HL-60/S4 treated with retinoic acid at 250 ng/mL for 4 days and 3 days (cell line): ENCODE data around the gene GLIPR2.
"Not testable (repeated sequence)": the region's sequence is repeated elsewhere in the genome, so short reads cannot be mapped to it uniquely, and the experiment has no call there.

Experiments used
- in situ Hi-C: fragments of 300-500 bp; cut with MboI; formaldehyde crosslinking; loops from 2 replicates; pipeline ENCODE4 v1.7.0; 2022; ENCODE audit warnings: low sequenced_read_pairs

GLIPR2 gene

DNA sequence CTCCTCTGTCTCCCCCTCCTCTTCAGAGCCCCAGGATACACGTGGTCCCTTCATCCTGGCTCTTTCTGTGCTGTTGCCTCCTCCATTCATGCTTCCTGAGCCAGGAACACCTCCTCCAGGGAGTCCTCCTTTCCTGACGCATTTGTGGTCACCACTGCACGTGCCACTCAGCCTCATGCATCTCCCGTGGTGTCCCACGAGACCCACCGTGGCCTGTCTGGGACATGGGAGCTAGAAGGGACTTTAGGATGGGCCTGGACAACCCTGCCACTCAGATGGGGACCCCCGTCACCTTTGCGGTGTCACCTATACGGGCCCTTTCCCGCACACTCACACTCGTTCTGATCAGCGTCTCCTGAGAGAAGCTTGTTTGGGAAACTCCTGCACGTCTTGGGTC is 6.7 kb downstream of the GLIPR2 start:
- in situ Hi-C loops = no loop called here

GRCh38 chr9:36144309-36145232 is 8.0 kb downstream of the GLIPR2 start:
- in situ Hi-C loops = no loop called here

- in situ Hi-C loops = no loop called here
Observed at GRCh38 chr9:36145970-36146369, 9.4 kb downstream of the GLIPR2 start.

GRCh38 chr9:36146651-36147050 is 10.1 kb downstream of the GLIPR2 start:
- in situ Hi-C loops = no loop called here

GRCh38 chr9:36147441-36148175 is 11.1 kb downstream of the GLIPR2 start:
- in situ Hi-C loops = no loop called here

GRCh38 chr9:36148311-36149051 is 11.9 kb downstream of the GLIPR2 start:
- in situ Hi-C loops = no loop called here

DNA sequence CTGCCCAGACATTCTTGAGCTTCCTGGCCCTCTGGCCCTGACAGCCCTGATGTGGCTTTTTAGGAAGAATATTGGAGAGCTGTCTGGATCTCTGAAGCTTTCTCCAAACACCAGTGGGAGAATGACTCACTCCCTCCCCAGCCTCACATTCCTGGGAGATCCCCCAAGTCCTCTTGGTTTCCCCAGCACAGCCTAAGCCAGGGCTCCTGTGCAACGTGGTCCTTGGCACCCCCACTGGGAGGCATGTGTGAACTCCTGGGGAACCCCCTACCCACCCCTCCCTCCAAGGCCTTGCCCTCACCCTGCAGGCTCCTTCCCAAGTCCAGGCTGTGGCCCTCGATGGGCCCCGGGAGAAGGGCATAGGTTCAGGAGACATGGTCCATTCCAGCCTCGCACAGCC is 12.7 kb downstream of the GLIPR2 start:
- in situ Hi-C loops = no loop called here

DNA sequence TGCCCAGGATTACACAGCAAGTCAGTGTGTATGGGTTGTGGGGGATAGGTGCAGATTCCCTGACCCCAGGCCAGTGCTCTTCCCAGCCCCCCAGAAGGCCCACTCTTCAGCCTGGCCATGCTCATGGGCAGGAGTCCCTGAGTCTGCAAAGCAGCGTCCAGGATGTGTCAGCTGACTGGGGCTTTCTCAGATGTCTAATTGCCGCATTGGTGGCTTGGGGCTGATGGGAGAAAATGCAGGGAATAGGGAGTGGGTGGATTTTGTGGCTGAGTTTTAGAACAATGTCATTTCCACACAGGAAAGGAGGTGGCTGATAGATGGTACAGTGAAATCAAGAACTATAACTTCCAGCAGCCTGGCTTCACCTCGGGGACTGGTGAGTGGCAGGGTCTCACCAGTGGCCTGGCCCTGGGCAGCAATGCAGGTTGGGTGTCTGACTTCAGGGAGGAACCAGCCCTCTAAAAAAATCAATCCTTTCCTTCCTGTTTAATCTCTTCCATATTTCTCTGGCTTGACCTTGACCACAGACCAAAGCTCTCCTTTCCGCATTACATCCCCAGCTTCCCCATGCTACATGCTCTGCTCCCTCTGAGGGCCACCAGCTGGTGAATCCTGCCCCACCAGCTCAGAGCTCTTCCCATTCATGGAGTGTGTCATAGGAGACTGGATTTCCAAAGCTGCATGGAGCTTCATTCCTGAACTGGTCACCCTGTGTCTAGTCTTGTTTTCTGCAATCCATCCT is 14.2 kb downstream of the GLIPR2 start:
- in situ Hi-C loops = no loop called here

DNA sequence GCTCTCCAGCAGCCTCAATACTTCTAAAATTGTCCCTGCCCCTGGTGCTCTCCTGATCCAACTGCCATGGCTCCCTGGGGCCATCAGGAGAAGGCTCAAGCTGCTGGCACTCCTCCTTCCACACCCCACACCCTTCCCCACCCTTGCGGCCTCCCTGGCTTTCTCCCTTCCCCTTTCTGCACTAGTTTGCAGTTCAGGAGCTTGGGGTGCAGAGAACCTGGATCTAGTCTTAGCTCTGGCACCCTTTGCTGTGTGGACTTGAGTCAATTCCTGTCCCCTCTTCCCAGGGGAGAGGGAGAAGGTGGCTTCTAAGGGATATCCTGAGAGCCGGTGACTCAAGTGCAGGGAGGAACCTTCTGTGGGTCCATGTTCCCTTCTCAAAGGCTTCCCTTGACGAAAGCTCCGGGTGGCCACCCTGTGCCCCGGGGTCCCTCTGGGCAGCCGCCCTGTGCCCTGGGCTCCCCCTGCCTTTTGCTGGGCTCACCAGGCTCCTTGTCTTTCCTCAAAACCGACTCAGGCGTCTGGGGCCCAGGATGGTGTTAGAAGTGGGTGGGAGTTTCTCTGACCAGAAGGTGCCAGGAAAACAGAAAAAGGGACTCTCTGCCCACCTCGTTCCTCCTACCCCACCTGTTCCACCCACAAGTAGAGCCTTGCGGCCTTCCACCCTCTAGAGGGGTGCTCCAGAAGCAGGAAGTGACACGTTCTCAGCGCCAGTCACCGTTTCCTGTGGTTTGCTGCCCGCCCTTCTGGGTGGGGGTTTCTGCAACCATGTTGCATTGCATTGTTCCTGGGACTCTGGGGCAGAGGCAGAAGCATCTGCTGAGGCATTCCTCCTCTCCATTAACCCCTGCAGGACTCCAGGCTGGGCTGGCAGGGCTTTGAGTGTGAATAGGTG is 15.0 kb downstream of the GLIPR2 start:
- in situ Hi-C loops = no loop called here

DNA sequence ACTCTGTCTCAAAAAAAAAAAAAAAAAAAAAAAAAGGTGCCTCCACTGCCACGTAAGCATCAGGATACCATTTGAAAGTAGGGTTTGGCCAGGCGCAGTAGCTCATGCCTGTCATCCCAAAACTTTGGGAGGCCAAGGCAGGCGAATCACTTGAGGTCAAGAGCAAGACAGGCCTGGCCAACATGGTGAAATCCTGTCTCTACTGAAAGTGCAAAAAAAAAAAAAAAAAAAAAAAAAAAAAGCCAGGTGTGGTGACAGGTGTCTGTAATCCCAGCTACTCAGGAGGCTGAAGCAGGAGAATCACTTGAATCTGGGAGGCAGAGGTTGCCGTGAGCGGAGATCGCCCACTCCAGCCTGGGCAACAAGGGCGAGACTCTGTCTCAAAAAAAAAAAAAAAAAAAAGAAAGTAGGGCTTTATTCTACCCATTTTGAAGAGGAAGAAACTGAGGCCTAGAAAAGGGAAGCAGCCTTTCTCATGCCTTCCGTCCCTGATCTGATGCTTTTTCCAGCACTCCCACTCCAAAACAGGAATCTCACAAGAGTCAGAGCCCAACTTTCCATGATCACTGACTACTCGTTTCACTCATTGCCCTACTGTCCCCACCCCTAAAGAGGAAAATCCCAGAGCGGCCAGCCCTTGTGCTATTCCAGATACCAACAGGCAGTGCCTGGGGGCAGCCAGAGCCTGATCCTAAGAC is 16.4 kb downstream of the GLIPR2 start:
- in situ Hi-C loops = no loop called here

DNA sequence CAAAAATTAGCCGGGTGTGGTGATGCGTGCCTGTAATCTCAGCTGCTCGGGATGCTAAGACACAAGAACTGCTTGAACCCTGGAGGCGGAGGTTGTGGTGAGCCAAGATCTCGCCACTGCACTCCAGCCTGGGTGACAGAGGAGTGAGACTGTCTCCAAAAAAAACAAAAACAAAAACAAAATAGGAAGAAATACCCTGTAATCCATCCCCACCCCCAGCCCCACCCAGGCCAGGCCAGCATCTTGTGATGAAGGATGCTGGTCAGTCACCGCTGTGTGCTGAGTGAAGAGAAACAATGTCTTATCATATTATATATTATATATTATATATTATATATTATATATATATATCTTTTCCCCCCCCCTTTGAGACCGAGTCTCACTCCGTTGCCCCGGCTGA is 17.2 kb downstream of the GLIPR2 start:
- in situ Hi-C loops = no loop called here

- in situ Hi-C loops = no loop called here
Observed at GRCh38 chr9:36154331-36154952, 17.9 kb downstream of the GLIPR2 start.

DNA sequence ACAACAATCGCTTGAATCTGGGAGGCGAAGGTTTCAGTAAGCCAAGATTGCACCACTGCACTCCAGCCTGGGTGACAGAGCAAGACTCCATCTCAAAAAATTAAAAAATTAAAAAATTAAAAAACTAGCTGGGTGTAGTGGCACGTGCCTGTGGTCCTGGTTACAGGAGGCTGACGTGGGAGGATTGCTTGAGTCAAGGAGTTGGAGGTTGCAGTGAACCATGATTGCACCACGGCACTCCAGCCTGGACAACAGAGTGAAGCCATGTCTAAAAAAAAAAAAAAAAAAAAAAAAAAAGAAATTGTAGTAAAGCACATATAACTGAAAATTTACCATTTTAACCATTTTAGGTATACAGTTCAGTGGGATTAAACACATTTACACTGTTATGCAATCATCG is 19.6 kb downstream of the GLIPR2 start:
- in situ Hi-C loops = no loop called here

DNA sequence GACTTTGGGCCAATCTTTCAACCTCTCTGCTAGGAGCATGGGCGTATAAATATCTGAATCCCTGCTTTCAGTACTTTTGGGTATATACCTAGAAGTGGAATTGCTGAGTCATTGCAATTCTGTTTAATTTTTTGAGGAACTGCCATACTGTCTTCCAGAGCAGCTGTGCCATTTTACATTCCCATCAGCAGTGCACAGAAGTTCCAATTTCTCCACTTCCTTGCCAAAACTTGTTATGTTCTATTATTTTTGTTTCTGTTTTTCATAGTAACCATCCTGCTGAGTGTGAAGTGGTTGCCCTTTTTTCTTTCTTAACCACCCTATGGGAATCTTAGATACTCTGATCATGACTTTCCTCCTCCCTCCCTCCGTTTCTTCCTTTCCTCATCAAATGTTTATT is 21.6 kb downstream of the GLIPR2 start:
- in situ Hi-C loops = no loop called here

- in situ Hi-C loops = no loop called here
Observed at GRCh38 chr9:36158917-36159316, 22.4 kb downstream of the GLIPR2 start.

- in situ Hi-C loops = not testable (repeated sequence)
Observed at GRCh38 chr9:36159509-36159908, 23.0 kb downstream of the GLIPR2 start.

GRCh38 chr9:36160126-36160525 is 23.6 kb downstream of the GLIPR2 start:
- in situ Hi-C loops = loop anchor here (5.0 kb wide), 1 partner anchor 58 kb away; no protein-coding TSS in a partner anchor

DNA sequence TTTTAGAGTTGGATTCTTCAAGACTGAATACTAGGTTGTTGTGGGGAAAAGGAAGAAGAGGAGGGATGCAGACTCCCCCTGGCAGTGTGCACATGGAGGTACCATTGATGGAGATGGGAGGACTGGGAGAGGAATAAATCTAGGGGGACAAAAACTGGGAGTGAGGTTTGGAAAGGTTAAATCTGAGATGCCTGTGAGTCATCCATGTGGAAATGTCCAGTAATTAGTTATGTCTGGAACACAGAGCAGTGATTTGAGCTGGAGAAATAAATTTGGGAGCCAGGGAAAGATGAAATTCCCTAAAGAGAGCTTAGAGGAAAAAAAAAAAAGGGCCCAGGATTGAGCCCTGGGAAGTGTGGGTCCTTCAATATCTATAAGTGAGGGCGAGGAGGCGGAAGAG is 24.7 kb downstream of the GLIPR2 start:
- in situ Hi-C loops = loop anchor here (5.0 kb wide), 1 partner anchor 59 kb away; no protein-coding TSS in a partner anchor
